ENCODE measurements around the gene DPEP1.

The DPEP1 gene

DNA sequence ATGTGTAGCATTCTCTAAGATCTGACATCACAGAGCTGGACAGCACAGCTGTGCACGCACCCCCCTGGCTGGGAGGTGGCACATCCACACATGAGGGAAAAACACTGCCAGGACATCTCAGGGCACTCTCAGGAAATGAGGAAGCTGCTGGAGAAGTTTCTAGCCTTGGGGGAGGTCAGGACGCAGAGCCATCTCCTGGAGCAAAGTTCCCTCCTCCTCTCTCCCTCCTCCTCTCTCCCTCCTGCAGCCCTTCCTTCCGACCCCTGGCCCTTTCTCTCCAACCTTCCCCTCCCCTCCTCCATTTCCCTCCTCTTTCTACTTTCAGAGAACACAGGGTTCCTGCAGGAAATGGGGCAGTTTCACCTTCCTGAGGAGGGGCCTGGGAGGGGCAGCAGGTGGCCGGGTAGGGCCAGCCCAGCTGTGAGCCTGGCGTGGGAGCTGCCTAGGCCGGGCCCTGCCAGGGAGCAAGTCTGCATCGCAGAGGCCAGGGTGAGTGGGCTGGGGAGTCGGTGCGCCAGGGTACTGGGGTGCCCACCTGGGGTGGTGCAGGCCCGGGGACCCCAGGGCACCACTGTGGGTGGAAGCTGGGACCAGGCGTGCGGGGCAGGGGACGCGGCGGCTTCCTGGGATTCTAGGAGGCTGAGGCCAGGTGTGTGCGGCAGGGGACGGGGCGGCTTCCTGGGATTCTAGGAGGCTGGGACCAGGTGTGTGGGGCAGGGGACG lies at the start of gene DPEP1:
Gene DPEP1, plus strand, starts transcription at position 412 of the 723 bp plus-strand sequence. CDS start 16,769 bp downstream, outside the sequence.
- DNase-seq (ENCODE audit: low read depth) = peak; percentile 47
- TF ChIP-seq, protein P1, sequence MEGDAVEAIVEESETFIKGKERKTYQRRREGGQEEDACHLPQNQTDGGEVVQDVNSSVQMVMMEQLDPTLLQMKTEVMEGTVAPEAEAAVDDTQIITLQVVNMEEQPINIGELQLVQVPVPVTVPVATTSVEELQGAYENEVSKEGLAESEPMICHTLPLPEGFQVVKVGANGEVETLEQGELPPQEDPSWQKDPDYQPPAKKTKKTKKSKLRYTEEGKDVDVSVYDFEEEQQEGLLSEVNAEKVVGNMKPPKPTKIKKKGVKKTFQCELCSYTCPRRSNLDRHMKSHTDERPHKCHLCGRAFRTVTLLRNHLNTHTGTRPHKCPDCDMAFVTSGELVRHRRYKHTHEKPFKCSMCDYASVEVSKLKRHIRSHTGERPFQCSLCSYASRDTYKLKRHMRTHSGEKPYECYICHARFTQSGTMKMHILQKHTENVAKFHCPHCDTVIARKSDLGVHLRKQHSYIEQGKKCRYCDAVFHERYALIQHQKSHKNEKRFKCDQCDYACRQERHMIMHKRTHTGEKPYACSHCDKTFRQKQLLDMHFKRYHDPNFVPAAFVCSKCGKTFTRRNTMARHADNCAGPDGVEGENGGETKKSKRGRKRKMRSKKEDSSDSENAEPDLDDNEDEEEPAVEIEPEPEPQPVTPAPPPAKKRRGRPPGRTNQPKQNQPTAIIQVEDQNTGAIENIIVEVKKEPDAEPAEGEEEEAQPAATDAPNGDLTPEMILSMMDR (IDR thresholded peaks at IDR 0.05; ENCODE audit: low read depth, low read length) = no peak
- no peak for TF ChIP-seq POLR2A (IDR thresholded peaks at IDR 0.05; ENCODE audit: extremely low read depth, insufficient read length)
- TF ChIP-seq, protein P2, sequence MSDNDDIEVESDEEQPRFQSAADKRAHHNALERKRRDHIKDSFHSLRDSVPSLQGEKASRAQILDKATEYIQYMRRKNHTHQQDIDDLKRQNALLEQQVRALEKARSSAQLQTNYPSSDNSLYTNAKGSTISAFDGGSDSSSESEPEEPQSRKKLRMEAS (IDR thresholded peaks at IDR 0.05; ENCODE audit: low read depth, low read length) = no peak
- no peak for TF ChIP-seq MYC (IDR thresholded peaks at IDR 0.05; ENCODE audit: low read depth, low read length)
- no peak within 1 kb of the TSS for H3K4me3 ChIP-seq (ENCODE audit: low read depth, low read length)

DNA sequence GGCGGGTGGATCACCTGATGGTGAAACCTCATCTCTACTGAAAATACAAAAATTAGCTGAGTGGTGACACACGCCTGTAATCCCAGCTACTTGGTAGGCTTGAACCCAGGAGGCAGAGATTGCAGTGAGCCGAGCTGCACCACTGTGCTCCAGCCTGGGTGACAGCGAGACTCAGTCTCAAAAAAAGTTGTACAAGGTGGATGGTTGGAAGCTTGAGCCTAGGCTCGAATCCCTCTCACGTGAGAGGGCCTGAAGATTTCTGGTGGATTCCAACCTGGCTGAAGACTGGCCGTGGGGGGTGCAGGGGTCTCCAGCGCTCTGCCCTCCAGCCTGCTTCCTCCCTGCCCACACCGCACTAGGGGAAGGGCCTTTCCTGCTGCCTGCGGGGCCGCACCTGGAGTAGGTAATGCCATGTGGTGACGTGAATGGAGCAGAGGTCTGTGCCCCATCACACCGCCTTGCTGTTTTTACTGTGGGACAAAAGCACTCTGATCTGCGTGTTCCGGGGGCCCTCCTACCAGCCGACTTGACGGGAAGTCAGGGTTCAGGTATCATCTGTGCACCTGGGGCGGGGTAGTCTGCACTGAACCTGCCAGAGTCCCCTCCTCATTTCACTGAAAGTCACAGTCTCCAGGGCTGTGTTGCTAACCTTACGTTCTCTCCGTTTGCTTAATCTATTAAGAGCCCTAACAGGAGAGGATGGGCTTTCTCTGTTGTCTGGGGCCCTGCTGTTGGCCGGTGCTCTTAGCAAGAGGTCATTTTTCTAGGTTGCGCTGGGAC lies 48.8 kb upstream of the DPEP1 start:
- peak overlapping the region; percentile 98 for H3K4me3 ChIP-seq (ENCODE audit: low read depth, low read length)
- TF ChIP-seq, protein P1 (IDR thresholded peaks at IDR 0.05; ENCODE audit: low read depth, low read length) = no peak
- TF ChIP-seq, protein P2 (IDR thresholded peaks at IDR 0.05; ENCODE audit: low read depth, low read length) = no peak
- TF ChIP-seq MYC (IDR thresholded peaks at IDR 0.05; ENCODE audit: low read depth, low read length) (0 out of 2 replicates have a peak, but pooled peaks have one; percentile 5), POLR2A (IDR thresholded peaks at IDR 0.05; ENCODE audit: extremely low read depth, insufficient read length) (peak; percentile 19)
- DNase-seq (ENCODE audit: low read depth) = peak; percentile 67

DNA sequence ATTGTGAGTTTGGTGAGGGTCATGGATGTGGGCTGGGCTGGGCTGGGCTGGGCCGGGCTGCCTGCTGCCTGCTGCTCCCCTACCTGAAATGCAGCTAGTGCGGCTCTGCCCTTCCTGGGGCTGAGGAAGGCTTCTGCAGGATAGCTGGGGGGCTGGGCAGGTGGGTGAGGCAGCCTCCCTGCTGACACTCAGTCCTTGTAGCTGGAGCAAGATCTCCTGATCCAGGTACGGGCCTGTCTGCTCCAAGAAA lies 48.3 kb upstream of the DPEP1 start:
- peak; percentile 89 for DNase-seq (ENCODE audit: low read depth)
- H3K4me3 ChIP-seq (ENCODE audit: low read depth, low read length) = no peak overlapping the region
- TF ChIP-seq POLR2A (IDR thresholded peaks at IDR 0.05; ENCODE audit: extremely low read depth, insufficient read length) = no peak
- TF ChIP-seq MYC (IDR thresholded peaks at IDR 0.05; ENCODE audit: low read depth, low read length) = no peak
- TF ChIP-seq, protein P2 (IDR thresholded peaks at IDR 0.05; ENCODE audit: low read depth, low read length) = no peak
- TF ChIP-seq, protein P1 (IDR thresholded peaks at IDR 0.05; ENCODE audit: low read depth, low read length) = no peak

DNA sequence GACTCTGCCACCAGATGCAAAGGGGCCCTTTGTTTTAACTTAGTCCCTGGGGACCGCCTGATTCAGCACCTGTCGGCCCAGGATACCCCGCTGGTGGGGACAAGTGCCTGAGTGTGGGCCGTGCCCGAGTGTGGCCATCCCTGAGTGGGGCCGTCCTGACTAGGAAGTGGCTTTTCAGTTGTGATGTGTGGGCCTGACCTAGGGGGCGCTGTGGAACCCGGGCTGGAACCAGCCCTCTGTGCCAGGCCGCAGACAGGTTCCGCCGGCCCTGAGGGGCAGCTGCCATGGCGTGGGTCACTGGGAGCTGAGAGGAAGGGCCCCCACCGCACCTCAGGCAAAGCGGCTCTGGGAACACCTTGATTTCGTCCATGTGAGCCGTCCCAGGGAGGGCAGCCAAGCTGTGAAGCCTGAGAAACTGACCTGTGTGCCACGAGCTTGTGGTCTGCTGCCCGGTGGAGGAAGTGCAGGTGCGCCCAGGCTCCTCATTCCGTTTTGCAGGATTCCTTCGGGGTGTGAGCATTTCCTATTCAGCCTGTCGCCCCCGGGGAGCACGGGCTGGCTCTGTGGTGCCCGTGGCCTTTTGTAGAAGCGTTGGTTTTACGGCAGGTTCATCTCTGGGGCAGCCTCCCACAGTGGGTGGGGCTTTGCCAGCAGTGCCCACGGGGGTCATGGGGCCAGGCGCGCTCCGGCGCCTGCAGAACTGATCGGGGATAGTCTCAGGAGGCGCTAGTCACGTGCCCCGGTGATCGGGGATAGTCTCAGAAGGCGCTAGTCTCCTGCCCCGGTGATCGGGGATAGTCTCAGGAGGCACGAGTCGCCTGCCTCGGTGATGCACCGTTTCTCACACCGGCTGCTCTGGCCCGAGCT lies 47.7 kb upstream of the DPEP1 start:
- H3K4me3 ChIP-seq (ENCODE audit: low read depth, low read length) = no peak overlapping the region
- TF ChIP-seq POLR2A (IDR thresholded peaks at IDR 0.05; ENCODE audit: extremely low read depth, insufficient read length) (peak; percentile 45), MYC (IDR thresholded peaks at IDR 0.05; ENCODE audit: low read depth, low read length) (no peak)
- TF ChIP-seq, protein P2 (IDR thresholded peaks at IDR 0.05; ENCODE audit: low read depth, low read length) = peak; percentile 86
- TF ChIP-seq, protein P1 (IDR thresholded peaks at IDR 0.05; ENCODE audit: low read depth, low read length) = peak; percentile 83
- DNase-seq (ENCODE audit: low read depth) = peak; percentile 80
